Neural cell (in vitro differentiated cells): Measurements from ENCODE around the gene PARP9. TPM values are rescaled to one million over a fixed set of nuclear protein-coding genes. Genes with fewer than 3 reads are reported as not detected.

ENCODE experiments used
- H2AFZ ChIP-seq: fragments of 200-600, 300-800 bp; sonication (generic), shearing (Covaris generic); 2 replicates; pipeline ENCODE4 v1.6.0; 2014; ENCODE audit warnings: low read depth, mild to moderate bottlenecking, antibody characterized with exemption, low read length, moderate library complexity
- H3F3A ChIP-seq: fragments of 200-600 bp; shearing (Covaris generic); 2 replicates; pipeline ENCODE4 v1.6.1; 2016; ENCODE audit warnings: mild to moderate bottlenecking, moderate library complexity, mixed read lengths, antibody characterized with exemption, low read length; ENCODE audit not compliant: insufficient read depth, poor library complexity, severe bottlenecking
- H3K27ac ChIP-seq: fragments of 200-600, 300-800 bp; sonication (generic), shearing (Covaris generic); 2 replicates; pipeline ENCODE4 v1.5.1; 2014; ENCODE audit warnings: mild to moderate bottlenecking, low read length, moderate library complexity
- H3K27me3 ChIP-seq: fragments of 300-800, 200-600 bp; sonication (generic), shearing (Covaris generic); 2 replicates; pipeline ENCODE4 v1.6.0; 2014; ENCODE audit warnings: mild to moderate bottlenecking, low read depth, low read length, moderate library complexity; ENCODE audit not compliant: insufficient read depth
- H3K36me3 ChIP-seq: fragments of 300-800, 200-600 bp; sonication (generic), shearing (Covaris generic); 2 replicates; pipeline ENCODE4 v1.5.1; 2014; ENCODE audit warnings: mild to moderate bottlenecking, antibody characterized with exemption, low read length, moderate library complexity; ENCODE audit not compliant: insufficient read depth
- H3K4me2 ChIP-seq: fragments of 300-800, 200-600 bp; sonication (generic), shearing (Covaris generic); 2 replicates; pipeline ENCODE4 v1.6.0; 2014; ENCODE audit warnings: mild to moderate bottlenecking, low read length
- H3K4me3 ChIP-seq: fragments of 300-800, 200-600 bp; sonication (generic), shearing (Covaris generic); 2 replicates; pipeline ENCODE4 v1.5.1; 2014; ENCODE audit warnings: mild to moderate bottlenecking, low read length, moderate library complexity
- H3K79me2 ChIP-seq: fragments of 200-600 bp; shearing (Covaris generic); replicated peaks from 2 replicates; pipeline ENCODE4 v1.6.0; 2014; ENCODE audit warnings: mild to moderate bottlenecking, low read length, moderate library complexity; ENCODE audit not compliant: insufficient read depth
- H3K9ac ChIP-seq: fragments of 300-800, 200-600 bp; sonication (generic), shearing (Covaris generic); 2 replicates; pipeline ENCODE4 v1.6.1; 2016; ENCODE audit warnings: mild to moderate bottlenecking, low read length, mixed read lengths
- H3K9me2 ChIP-seq: fragments of 200-600 bp; shearing (Covaris generic); 2 replicates; pipeline ENCODE4 v1.6.1; 2016; ENCODE audit warnings: mild to moderate bottlenecking, low read length, mixed read lengths; ENCODE audit not compliant: insufficient read depth
- H3K9me3 ChIP-seq: fragments of 200-600, 300-800 bp; sonication (generic), shearing (Covaris generic); 2 replicates; pipeline ENCODE4 v1.6.1; 2016; ENCODE audit warnings: mild to moderate bottlenecking, mixed run types, low read length, moderate library complexity, mixed read lengths
- H4K20me1 ChIP-seq: fragments of 200-600 bp; shearing (Covaris generic); 2 replicates; pipeline ENCODE4 v1.6.1; 2016; ENCODE audit warnings: mild to moderate bottlenecking, mixed run types; ENCODE audit not compliant: insufficient read depth
- CTCF ChIP-seq: fragments of 450-650 bp; IDR thresholded peaks from 2 replicates; pipeline ENCODE4 v1.5.1; 2014; ENCODE audit warnings: antibody characterized with exemption, mild to moderate bottlenecking, moderate library complexity; ENCODE audit not compliant: poor library complexity, severe bottlenecking
- EP300 ChIP-seq: fragments of 450-650 bp; conservative IDR thresholded peaks from 2 replicates; pipeline ENCODE4 v1.6.1; 2014; ENCODE audit warnings: antibody characterized with exemption, mild to moderate bottlenecking, moderate library complexity; ENCODE audit not compliant: poor library complexity, severe bottlenecking
- EZH2 ChIP-seq: fragments of 200-600, 300-800 bp; shearing (Covaris generic), sonication (generic); IDR thresholded peaks from 2 replicates; pipeline ENCODE4 v1.6.1; 2014; ENCODE audit warnings: antibody characterized with exemption, low read length, borderline replicate concordance, mild to moderate bottlenecking; ENCODE audit not compliant: insufficient read depth, poor library complexity, severe bottlenecking
- MXI1 ChIP-seq: fragments of 450-650 bp; conservative IDR thresholded peaks from 2 replicates; pipeline ENCODE4 v1.6.1; 2014; ENCODE audit warnings: antibody characterized with exemption, mild to moderate bottlenecking; ENCODE audit not compliant: poor library complexity, severe bottlenecking
- POLR2AphosphoS5 ChIP-seq: IDR thresholded peaks from 2 replicates; pipeline ENCODE4 v1.6.1; 2012
- RAD21 ChIP-seq: fragments of 450-650 bp; conservative IDR thresholded peaks from 2 replicates; pipeline ENCODE4 v1.6.1; 2014; ENCODE audit warnings: antibody characterized with exemption, mild to moderate bottlenecking, moderate library complexity
- REST ChIP-seq: IDR thresholded peaks from 2 replicates; pipeline ENCODE4 v1.6.1; 2012; ENCODE audit warnings: borderline replicate concordance
- SMC3 ChIP-seq: fragments of 450-650 bp; conservative IDR thresholded peaks from 2 replicates; pipeline ENCODE4 v1.6.1; 2014; ENCODE audit warnings: antibody characterized with exemption, mild to moderate bottlenecking, moderate library complexity; ENCODE audit not compliant: poor library complexity
- TAF1 ChIP-seq: IDR thresholded peaks from 2 replicates; pipeline ENCODE4 v1.6.1; 2012; ENCODE audit warnings: low read depth
- polyA plus RNA-seq: library from polyadenylated mRNA; depleted of rRNA; stranded (reverse); fragments of >200 nt; gene quantifications from 2 replicates; pipeline ENCODE4 v1.2.3, GENCODE V29; 2014

Gene PARP9
- polyA plus RNA-seq, 1 donor from 2014 or later = not detected

GRCh38 chr3:122582390-122582789 is 18.3 kb upstream of the PARP9 start:
- no peaks in the 10 kb centered on the region for H4K20me1 ChIP-seq
- no peak overlapping the region for H3K9ac ChIP-seq
- no peaks in the 10 kb centered on the region for H3F3A ChIP-seq
- no peaks in the 10 kb centered on the region for H3K9me2 ChIP-seq
- TF ChIP-seq TAF1 (no peak), EP300 (no peak), EZH2 (no peak), MXI1 (no peak), RAD21 (no peak), SMC3 (no peak), CTCF (no peak), REST (no peak), POLR2AphosphoS5 (no peak)
- H3K36me3 ChIP-seq = no peaks in the 10 kb centered on the region
- no peaks in the 10 kb centered on the region for H3K79me2 ChIP-seq
- no peak overlapping the region for H3K4me2 ChIP-seq
- H3K27me3 ChIP-seq = peaks cover 3% of the 10 kb centered on the region
- peaks cover 9% of the 10 kb centered on the region for H3K9me3 ChIP-seq
- H3K4me3 ChIP-seq = no peak overlapping the region
- H2AFZ ChIP-seq = no peak overlapping the region
- no peak overlapping the region for H3K27ac ChIP-seq

- no peak for TF ChIP-seq POLR2AphosphoS5
- TF ChIP-seq REST = no peak
- no peak for TF ChIP-seq EZH2
- no peak for TF ChIP-seq EP300
- no peak for TF ChIP-seq CTCF
- TF ChIP-seq TAF1 = no peak
- no peak for TF ChIP-seq RAD21
- no peak for TF ChIP-seq MXI1
- Histone ChIP-seq H3K4me2 (no peak overlapping the region), H4K20me1 (no peaks in the 10 kb centered on the region), H3K4me3 (no peak overlapping the region), H3K79me2 (no peaks in the 10 kb centered on the region), H3K27me3 (peaks cover 3% of the 10 kb centered on the region), H3K36me3 (no peaks in the 10 kb centered on the region), H3K27ac (no peak overlapping the region), H2AFZ (no peak overlapping the region), H3F3A (no peaks in the 10 kb centered on the region), H3K9ac (no peak overlapping the region), H3K9me2 (no peaks in the 10 kb centered on the region), H3K9me3 (peaks cover 9% of the 10 kb centered on the region)
Measured at GRCh38 chr3:122581622-122582021, 17.5 kb upstream of the PARP9 start.
